GM19324 (cell line): ENCODE measurements around the gene NOX1.
"Not testable (repeated sequence)": the region's sequence is repeated elsewhere in the genome, so short reads cannot be mapped to it uniquely, and the experiment has no call there.

Experiments
- ATAC-seq: cut with Tn5 transposase; IDR thresholded peaks from one replicate; pipeline ENCODE4 v1.9.1; 2021; ENCODE audit warnings: mild to moderate bottlenecking, moderate library complexity; ENCODE audit not compliant: unreplicated experiment, low FRiP score

NOX1 gene

GRCh38 chrX:100819837-100820666 lies 54.1 kb downstream of the NOX1 start, which contains the start of gene CSTF2:
TSS of gene CSTF2 (plus strand) at chrX:100820391. CDS start at chrX:100820417, 26 bp downstream.
- ATAC-seq: peak; percentile 99

- no peak for ATAC-seq
Measured at GRCh38 chrX:100819534-100819836, 54.7 kb downstream of the NOX1 start.

- no peak for ATAC-seq
Measured at GRCh38 chrX:100817340-100817739, 56.8 kb downstream of the NOX1 start.

GRCh38 chrX:100812216-100813158 lies 61.7 kb downstream of the NOX1 start:
- ATAC-seq: no peak

GRCh38 chrX:100808265-100808664 lies 65.9 kb downstream of the NOX1 start:
- not testable (repeated sequence) for ATAC-seq

- ATAC-seq: no peak
Measured at GRCh38 chrX:100804780-100805179, 69.4 kb downstream of the NOX1 start.

- ATAC-seq: no peak
Measured at GRCh38 chrX:100802843-100803242, 71.3 kb downstream of the NOX1 start.

GRCh38 chrX:100798484-100799214 lies 75.5 kb downstream of the NOX1 start:
- no peak for ATAC-seq

GRCh38 chrX:100797359-100797758 lies 76.8 kb downstream of the NOX1 start:
- no peak for ATAC-seq

- not testable (repeated sequence) for ATAC-seq
Measured at GRCh38 chrX:100796371-100796770, 77.8 kb downstream of the NOX1 start.
